ENCODE measurements around the gene FBXL17. TPM values are rescaled to one million over a fixed set of nuclear protein-coding genes. Genes with fewer than 3 reads are reported as not detected.

The FBXL17 gene
- total RNA-seq, 4 donors from 2014 or later = 10.7 to 31.6 (median 22.1) TPM

DNA sequence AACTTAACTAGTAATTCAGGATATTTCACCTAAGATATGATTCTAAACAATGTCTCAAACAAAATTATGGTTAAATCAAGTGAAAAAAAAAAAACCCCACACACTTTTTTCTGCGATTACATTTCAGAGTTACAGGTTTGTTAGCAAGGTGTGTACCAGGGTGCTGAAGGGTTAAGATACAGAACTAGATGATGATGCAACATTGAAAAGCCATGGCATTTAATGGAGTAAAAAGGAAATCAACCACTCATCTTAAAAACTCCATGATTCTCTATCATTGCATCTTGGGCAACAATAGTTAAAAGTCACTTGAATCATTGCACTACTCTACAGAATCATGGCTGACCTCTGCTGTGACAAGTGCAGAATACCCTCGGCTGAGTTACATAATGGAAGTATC is 440.9 kb downstream of the FBXL17 start:
- Histone ChIP-seq H3K27ac (no peak overlapping the region), H3K9me3 (no peaks in the 10 kb centered on the region), H3K4me3 (no peak overlapping the region), H3K4me1 (no peaks in the 10 kb centered on the region), H3K36me3 (no peaks in the 10 kb centered on the region), H3K27me3 (no peaks in the 10 kb centered on the region)
- DNase-seq = no peak
- no peak for TF ChIP-seq POLR2A (IDR thresholded peaks at IDR 0.05)
- TF ChIP-seq, protein P1, sequence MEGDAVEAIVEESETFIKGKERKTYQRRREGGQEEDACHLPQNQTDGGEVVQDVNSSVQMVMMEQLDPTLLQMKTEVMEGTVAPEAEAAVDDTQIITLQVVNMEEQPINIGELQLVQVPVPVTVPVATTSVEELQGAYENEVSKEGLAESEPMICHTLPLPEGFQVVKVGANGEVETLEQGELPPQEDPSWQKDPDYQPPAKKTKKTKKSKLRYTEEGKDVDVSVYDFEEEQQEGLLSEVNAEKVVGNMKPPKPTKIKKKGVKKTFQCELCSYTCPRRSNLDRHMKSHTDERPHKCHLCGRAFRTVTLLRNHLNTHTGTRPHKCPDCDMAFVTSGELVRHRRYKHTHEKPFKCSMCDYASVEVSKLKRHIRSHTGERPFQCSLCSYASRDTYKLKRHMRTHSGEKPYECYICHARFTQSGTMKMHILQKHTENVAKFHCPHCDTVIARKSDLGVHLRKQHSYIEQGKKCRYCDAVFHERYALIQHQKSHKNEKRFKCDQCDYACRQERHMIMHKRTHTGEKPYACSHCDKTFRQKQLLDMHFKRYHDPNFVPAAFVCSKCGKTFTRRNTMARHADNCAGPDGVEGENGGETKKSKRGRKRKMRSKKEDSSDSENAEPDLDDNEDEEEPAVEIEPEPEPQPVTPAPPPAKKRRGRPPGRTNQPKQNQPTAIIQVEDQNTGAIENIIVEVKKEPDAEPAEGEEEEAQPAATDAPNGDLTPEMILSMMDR (IDR thresholded peaks at IDR 0.05) = no peak

- H3K4me1 ChIP-seq = no peaks in the 10 kb centered on the region
- no peaks in the 10 kb centered on the region for H3K36me3 ChIP-seq
These were observed 444.1 kb downstream of the FBXL17 start for GRCh38 chr5:107937651-107938355.

DNA sequence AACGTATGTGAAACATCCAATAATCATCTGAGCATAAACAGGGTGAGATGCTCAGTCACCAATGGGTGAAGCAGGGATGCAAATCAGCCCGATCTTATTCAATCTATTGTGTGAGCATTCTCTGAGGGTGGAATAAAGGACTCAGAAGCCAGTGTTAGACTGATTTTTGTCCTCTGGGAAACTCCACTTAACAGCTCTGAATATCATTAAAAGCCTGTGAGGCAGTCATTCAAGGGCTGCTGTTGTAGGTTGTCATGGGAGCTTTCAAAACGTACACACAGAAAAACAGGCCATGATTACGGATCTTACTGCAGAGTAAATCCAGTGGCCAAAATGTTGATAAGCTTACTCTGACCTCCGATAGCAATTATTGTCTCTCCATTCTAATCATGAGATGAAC is 444.7 kb downstream of the FBXL17 start:
- Histone ChIP-seq H3K4me3 (no peak overlapping the region), H3K4me1 (no peaks in the 10 kb centered on the region), H3K27ac (no peak overlapping the region), H3K9me3 (no peaks in the 10 kb centered on the region), H3K36me3 (no peaks in the 10 kb centered on the region), H3K27me3 (no peaks in the 10 kb centered on the region)
- TF ChIP-seq, protein P1 (IDR thresholded peaks at IDR 0.05) = no peak
- no peak for TF ChIP-seq POLR2A (IDR thresholded peaks at IDR 0.05)
- DNase-seq = no peak

More at GRCh38 chr5:107937651-107938355, 444.1 kb downstream of the FBXL17 start:
- Histone ChIP-seq H3K27ac (no peak overlapping the region), H3K9me3 (no peaks in the 10 kb centered on the region), H3K4me3 (no peak overlapping the region), H3K27me3 (no peaks in the 10 kb centered on the region)
- DNase-seq = no peak
- no peak for TF ChIP-seq POLR2A (IDR thresholded peaks at IDR 0.05)
- TF ChIP-seq, protein P1 (IDR thresholded peaks at IDR 0.05) = no peak

DNA sequence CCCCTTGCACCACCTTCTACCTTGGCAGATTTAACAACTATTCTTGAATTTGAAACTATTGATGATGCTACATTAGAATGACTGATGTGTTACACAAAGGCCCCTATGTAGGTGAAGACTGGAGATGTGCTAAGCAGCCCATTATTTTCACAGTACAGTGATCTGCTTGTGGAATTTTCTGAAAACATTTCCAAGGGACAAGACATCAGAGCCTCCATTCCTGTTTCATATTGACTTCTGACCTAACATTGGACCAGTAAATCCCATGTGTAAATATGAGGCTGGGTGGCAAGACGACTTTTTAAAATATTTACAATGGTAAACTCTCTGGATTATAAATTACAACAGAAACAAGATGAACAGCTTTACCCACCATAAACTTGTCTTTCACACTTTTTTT is 445.4 kb downstream of the FBXL17 start:
- Histone ChIP-seq H3K9me3 (no peaks in the 10 kb centered on the region), H3K27ac (no peak overlapping the region), H3K36me3 (no peaks in the 10 kb centered on the region), H3K27me3 (no peaks in the 10 kb centered on the region), H3K4me1 (no peaks in the 10 kb centered on the region), H3K4me3 (no peak overlapping the region)
- no peak for DNase-seq
- no peak for TF ChIP-seq POLR2A (IDR thresholded peaks at IDR 0.05)
- TF ChIP-seq, protein P1 (IDR thresholded peaks at IDR 0.05) = no peak

DNA sequence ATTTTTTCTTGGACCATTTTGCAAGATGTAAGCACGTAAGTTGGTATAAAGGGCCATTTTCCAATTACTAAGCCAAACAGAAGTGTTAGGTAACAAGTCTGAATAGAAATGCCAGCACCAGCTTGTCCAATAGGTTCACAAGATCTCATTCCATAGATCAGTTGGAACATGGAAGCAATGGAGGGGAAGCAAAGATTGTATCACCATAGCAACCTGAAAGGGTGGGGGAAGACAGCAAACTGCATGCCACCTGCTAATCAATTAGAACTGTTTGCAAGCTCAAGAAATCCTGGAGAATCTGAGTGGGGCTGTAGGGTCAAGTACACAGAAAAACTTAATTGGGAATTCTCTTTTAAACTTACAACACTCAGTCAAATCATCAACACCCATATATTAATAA is 446.3 kb downstream of the FBXL17 start:
- no peak for DNase-seq
- TF ChIP-seq, protein P1 (IDR thresholded peaks at IDR 0.05) = no peak
- no peak for TF ChIP-seq POLR2A (IDR thresholded peaks at IDR 0.05)

More for the DNA sequence above, 446.3 kb downstream of the FBXL17 start:
- Histone ChIP-seq H3K36me3 (no peaks in the 10 kb centered on the region), H3K4me3 (no peak overlapping the region), H3K9me3 (no peaks in the 10 kb centered on the region), H3K27ac (no peak overlapping the region), H3K4me1 (no peaks in the 10 kb centered on the region), H3K27me3 (no peaks in the 10 kb centered on the region)

All from Peyer's patch (tissue), 4 donors.